ENCODE results near the gene SLC39A8. TPM values are rescaled to one million over a fixed set of nuclear protein-coding genes. Genes with fewer than 3 reads are reported as not detected.

Gene SLC39A8
- total and polyA plus RNA-seq, 4 donors: 14.6 to 50.5 (median 22.6) TPM

DNA sequence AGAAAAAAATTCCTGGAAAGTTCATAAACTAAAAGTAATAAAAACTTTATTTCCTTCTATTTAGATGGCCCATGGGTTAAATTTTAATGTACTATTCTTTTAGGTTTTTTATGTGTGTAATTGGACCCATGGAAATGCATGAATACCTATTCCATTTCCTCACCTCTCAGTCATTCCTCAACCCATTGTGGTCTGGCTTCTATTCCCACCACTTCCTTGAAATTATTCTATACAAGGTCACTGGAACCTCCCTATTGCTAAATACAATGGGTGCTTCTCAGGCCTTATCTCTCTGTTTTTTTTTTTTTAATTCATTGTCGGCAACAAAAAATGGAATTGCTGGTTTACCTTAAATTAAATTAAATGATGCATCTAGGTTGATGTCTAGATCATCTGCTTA is 17.2 kb downstream of the SLC39A8 start:
- Histone ChIP-seq H3K9ac (ENCODE audit: low read depth in 1 of 2, low read length in 2 of 2) (no peak overlapping the region), H3K4me1 (ENCODE audit: control insufficient read depth in 4 of 4, insufficient read depth in 4 of 4, low read length in 3 of 4) (no peaks in the 10 kb centered on the region), H3K9me3 (ENCODE audit: control insufficient read depth in 4 of 4, low read length in 3 of 4) (no peaks in the 10 kb centered on the region), H3K36me3 (ENCODE audit: control insufficient read depth in 4 of 4, insufficient read depth in 3 of 4, low read depth in 1 of 4, low read length in 3 of 4) (no peaks in the 10 kb centered on the region), H3K27me3 (ENCODE audit: control insufficient read depth in 4 of 4, insufficient read depth in 4 of 4, low read length in 3 of 4) (no peaks in the 10 kb centered on the region), H3K27ac (ENCODE audit: low read depth in 1 of 2, low read length in 2 of 2) (no peak overlapping the region), H3K4me3 (ENCODE audit: low read depth in 1 of 3, low read length in 3 of 3) (no peak overlapping the region)
- no peak for TF ChIP-seq CTCF (IDR thresholded peaks at IDR 0.05; ENCODE audit: low read depth, low read length, missing input control)
- TF ChIP-seq TAF1 (conservative IDR thresholded peaks at IDR 0.05): no peak
- no peak for TF ChIP-seq JUND (IDR thresholded peaks at IDR 0.05)
- TF ChIP-seq FOXA1 (IDR thresholded peaks at IDR 0.05): no peak
- no peak for TF ChIP-seq GABPA (IDR thresholded peaks at IDR 0.05 in 1 of 2, conservative IDR thresholded peaks at IDR 0.05 in 1 of 2)
- no peak for TF ChIP-seq EGR1 (IDR thresholded peaks at IDR 0.05; ENCODE audit: low read depth in 2 of 2)
- TF ChIP-seq, protein P1, sequence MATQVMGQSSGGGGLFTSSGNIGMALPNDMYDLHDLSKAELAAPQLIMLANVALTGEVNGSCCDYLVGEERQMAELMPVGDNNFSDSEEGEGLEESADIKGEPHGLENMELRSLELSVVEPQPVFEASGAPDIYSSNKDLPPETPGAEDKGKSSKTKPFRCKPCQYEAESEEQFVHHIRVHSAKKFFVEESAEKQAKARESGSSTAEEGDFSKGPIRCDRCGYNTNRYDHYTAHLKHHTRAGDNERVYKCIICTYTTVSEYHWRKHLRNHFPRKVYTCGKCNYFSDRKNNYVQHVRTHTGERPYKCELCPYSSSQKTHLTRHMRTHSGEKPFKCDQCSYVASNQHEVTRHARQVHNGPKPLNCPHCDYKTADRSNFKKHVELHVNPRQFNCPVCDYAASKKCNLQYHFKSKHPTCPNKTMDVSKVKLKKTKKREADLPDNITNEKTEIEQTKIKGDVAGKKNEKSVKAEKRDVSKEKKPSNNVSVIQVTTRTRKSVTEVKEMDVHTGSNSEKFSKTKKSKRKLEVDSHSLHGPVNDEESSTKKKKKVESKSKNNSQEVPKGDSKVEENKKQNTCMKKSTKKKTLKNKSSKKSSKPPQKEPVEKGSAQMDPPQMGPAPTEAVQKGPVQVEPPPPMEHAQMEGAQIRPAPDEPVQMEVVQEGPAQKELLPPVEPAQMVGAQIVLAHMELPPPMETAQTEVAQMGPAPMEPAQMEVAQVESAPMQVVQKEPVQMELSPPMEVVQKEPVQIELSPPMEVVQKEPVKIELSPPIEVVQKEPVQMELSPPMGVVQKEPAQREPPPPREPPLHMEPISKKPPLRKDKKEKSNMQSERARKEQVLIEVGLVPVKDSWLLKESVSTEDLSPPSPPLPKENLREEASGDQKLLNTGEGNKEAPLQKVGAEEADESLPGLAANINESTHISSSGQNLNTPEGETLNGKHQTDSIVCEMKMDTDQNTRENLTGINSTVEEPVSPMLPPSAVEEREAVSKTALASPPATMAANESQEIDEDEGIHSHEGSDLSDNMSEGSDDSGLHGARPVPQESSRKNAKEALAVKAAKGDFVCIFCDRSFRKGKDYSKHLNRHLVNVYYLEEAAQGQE (IDR thresholded peaks at IDR 0.05): no peak
- TF ChIP-seq YY1 (IDR thresholded peaks at IDR 0.05): no peak
- TF ChIP-seq, protein P2, sequence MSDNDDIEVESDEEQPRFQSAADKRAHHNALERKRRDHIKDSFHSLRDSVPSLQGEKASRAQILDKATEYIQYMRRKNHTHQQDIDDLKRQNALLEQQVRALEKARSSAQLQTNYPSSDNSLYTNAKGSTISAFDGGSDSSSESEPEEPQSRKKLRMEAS (IDR thresholded peaks at IDR 0.05): no peak
- DNase-seq (ENCODE audit: low spot score): no peak
- WGBS: 80% methylated on average over 1 of the region's 1 CpG

- no peak overlapping the region for H3K9ac ChIP-seq (ENCODE audit: low read depth in 1 of 2, low read length in 2 of 2)
- no peaks in the 10 kb centered on the region for H3K4me1 ChIP-seq (ENCODE audit: control insufficient read depth in 4 of 4, insufficient read depth in 4 of 4, low read length in 3 of 4)
- DNase-seq (ENCODE audit: low spot score): no peak
- H3K4me3 ChIP-seq (ENCODE audit: low read depth in 1 of 3, low read length in 3 of 3): no peak overlapping the region
- no peak overlapping the region for H3K27ac ChIP-seq (ENCODE audit: low read depth in 1 of 2, low read length in 2 of 2)
- H3K27me3 ChIP-seq (ENCODE audit: control insufficient read depth in 4 of 4, insufficient read depth in 4 of 4, low read length in 3 of 4): no peaks in the 10 kb centered on the region
- TF ChIP-seq FOXA1 (IDR thresholded peaks at IDR 0.05) (no peak), EGR1 (IDR thresholded peaks at IDR 0.05; ENCODE audit: low read depth in 2 of 2) (no peak), HNF4A (conservative IDR thresholded peaks at IDR 0.05) (no peak), SP1 (IDR thresholded peaks at IDR 0.05) (no peak), HNF4G (IDR thresholded peaks at IDR 0.05) (no peak), ZBTB33 (IDR thresholded peaks at IDR 0.05) (no peak), RXRA (IDR thresholded peaks at IDR 0.05) (no peak)
- TF ChIP-seq, protein P1 (IDR thresholded peaks at IDR 0.05): no peak
- TF ChIP-seq, protein P2 (IDR thresholded peaks at IDR 0.05): no peak
- H3K36me3 ChIP-seq (ENCODE audit: control insufficient read depth in 4 of 4, insufficient read depth in 3 of 4, low read depth in 1 of 4, low read length in 3 of 4): no peaks in the 10 kb centered on the region
- 95% methylated on average over 3 of the region's 3 CpGs for WGBS
- no peaks in the 10 kb centered on the region for H3K9me3 ChIP-seq (ENCODE audit: control insufficient read depth in 4 of 4, low read length in 3 of 4)
Measured at GRCh38 chr4:102326951-102327350, 18.3 kb downstream of the SLC39A8 start.
